GM19023 (cell line): ENCODE results near the gene PRPF40B.
A peak's percentile ranks its signal among the peaks of the same experiment; 100 is the strongest.

Source experiments
- ATAC-seq: cut with Tn5 transposase; IDR thresholded peaks from one replicate; pipeline ENCODE4 v1.9.1; 2021; ENCODE audit warnings: mild to moderate bottlenecking, moderate library complexity; ENCODE audit not compliant: unreplicated experiment

PRPF40B gene

DNA sequence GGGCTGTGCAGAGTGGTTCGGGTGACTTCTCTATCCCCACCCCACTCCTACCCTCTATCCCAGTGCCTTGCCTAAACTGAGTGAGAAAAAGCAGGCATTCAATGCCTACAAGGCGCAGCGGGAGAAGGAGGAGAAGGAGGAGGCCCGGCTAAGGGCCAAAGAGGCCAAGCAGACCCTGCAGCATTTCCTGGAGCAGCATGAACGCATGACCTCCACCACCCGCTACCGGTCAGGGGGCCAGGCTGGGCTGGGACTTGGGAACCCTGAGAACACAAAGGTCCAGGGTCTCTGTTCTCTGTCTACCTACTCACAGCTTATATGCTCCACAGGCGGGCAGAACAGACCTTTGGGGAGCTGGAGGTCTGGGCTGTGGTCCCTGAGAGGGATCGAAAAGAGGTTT lies 11.7 kb downstream of the PRPF40B start:
- ATAC-seq: no peak

DNA sequence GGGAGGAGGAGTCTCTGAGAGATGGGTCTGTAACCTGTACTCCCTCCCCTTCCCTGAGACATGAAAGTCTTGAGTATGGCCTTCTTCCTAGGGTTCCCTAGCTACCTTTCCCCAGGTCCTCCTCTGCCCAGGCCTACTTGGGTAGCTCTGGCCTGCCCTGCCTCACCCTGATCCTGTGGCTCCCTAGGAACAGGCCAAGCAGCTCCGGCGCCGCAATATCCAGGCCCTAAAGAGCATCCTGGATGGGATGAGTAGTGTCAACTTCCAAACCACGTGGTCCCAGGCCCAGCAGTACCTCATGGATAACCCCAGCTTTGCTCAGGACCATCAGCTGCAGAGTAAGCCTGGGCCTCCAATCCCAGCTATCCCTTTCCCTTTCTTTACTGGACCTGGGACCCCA lies 12.3 kb downstream of the PRPF40B start:
- ATAC-seq: no peak

DNA sequence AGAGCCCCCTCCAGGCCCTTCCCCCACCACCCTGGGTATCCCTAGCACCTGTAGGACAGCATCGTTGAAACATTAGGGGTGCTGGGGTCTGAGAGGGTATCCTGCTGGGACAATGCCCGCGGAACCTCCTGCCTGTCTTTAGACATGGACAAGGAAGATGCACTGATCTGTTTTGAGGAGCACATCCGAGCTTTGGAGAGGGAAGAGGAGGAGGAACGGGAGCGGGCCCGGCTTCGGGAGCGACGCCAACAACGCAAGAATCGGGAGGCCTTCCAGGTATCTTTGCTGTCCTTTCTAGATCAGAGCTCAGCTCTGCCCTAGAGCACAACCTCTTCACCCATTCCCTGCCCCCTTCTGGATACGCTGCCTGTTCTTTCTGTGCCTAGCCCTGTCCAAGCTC lies 13.2 kb downstream of the PRPF40B start:
- no peak for ATAC-seq

DNA sequence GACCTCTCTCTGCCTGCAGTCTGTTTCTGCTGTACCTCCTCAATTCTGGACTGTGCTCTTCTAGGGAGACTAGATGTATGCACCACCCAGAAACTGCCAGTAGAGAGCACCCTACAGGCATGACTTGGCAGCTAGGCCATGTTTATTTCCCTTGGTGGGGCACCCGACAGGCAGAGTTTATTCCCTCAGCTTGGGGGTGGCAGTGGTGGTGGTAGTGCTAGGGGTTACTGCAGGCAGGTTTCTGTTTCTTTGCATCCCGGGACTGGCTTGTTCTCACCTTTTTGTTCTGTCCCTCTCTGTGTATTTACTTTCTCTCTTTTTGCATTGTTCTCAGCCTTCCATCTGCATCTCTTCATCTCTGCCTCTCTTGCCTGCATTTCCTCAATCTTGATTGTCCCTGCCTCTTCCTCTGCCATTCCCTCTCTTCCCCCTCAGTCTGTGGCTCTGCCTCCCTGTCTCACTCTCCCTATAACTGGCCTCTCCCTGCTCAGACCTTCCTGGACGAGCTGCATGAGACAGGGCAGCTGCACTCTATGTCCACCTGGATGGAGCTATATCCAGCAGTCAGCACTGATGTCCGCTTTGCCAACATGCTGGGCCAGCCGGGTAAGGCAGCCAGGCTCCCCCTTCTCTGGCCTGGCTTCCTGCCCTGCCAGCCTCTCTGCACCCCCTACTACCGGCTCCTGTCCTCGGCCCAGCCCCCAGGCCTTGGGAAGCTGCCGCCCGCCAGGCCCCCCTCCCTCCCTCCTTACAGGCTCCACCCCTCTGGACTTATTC lies 13.8 kb downstream of the PRPF40B start:
- no peak for ATAC-seq

DNA sequence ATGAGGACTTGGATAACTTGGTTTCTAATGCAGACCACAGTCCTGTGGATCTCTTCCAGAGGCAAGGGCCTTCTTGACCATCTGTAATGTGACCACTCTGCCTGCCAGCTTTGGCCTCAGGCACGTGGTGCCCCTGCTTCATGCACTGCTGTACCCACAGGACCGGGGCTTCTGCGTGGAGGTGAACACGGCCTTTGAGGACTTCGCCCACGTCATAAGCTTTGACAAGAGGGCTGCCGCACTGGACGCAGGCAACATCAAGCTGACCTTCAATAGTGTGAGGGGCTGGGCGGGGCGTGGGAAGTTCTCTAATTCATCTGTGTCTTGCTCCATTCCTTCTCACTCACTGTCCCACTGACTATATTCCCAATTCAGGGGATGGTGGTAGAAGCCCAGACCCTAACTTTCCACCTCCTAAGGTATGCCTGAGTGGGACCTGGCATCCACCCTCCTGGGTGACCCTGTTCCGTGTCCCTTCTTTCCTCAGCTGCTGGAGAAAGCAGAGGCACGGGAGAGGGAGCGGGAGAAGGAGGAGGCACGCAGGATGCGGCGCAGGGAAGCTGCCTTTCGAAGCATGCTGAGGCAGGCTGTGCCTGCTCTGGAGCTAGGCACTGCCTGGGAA lies 18.5 kb downstream of the PRPF40B start:
- no peak for ATAC-seq

DNA sequence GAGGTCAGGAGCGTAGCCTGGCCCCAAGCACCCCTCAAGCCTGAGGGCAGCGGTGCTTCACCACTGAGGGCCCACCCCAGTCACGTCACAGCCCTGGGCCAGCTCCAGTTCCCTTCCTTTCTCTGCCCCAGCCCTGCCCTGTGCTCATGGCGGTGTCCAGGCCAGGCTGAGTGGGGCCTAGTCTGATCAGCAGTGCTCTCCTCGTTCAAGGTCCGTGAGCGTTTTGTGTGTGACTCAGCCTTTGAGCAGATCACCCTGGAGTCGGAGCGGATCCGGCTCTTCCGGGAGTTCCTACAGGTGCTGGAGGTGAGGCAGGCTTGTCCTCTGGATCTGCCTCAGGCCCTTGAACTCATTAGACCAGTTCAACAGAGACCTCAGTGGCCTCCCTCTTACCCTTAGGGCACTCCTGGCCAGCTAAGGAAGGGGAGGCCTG lies 19.0 kb downstream of the PRPF40B start:
- no peak for ATAC-seq

DNA sequence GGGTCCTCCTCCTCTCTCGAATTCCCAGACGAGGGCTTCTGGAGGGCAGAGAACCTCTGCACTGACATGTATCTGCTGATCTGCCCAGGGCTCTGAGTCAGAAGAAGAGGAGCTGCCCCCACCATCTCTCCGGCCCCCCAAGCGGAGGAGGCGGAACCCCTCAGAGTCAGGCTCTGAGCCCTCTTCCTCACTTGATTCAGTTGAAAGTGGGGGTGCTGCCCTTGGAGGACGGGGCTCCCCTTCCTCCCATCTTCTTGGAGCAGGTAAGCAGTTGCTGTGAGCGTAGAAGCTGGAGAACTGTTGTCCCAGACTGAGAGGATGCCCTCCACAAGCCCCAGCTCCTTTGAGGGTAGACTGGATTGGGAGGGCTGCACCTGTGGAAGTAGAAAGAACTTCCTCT lies 19.8 kb downstream of the PRPF40B start:
- ATAC-seq: no peak

DNA sequence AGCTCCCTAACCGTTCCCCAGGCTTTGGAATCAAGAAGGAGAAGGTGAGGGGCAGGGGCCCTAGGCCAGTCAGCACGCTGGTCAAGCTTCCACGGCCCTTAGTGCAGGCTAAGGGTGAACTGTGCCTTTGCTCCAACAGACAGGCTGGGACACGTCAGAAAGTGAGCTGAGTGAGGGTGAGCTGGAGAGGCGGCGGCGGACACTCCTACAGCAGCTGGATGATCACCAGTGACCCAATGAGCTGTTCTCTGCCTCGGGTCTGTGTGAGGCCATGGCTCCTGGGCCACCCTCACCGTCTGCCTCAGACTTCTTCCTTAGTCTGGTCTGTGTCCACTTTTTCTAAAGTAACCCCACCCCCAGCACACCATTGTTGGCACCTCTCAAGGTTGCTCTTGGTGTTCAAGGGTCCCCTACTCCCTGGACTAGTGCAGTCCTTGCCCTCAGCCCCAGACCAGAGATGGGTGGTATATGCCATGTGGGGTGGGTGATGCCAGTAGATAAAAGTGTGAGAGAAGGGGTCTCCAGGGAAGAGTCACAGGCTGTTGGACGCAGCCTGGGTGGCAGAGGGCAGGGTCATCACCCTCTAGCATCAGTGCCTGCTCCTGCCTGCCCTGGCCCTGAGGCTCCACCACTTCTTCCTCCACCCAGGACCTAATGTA lies 20.7 kb downstream of the PRPF40B start:
- no peak for ATAC-seq

DNA sequence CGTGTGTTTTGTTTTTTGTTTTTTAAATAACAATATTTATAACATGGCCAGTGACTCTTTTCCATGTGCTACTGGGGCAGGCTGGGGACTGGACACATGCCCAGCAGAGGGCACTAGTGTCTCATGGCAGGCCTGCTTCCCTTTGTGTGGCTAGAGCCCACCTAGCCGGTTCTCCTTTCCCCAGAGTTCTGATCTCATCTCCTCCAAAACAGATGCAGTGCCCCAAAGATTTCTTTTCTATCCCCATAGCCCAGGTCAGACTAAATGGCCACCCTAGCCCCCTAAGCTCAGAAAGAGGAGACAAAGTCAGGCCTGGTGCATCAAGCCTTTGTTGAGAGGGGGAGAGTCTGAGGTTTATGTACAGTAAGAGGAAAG lies 21.2 kb downstream of the PRPF40B start:
- ATAC-seq: peak; percentile 54

DNA sequence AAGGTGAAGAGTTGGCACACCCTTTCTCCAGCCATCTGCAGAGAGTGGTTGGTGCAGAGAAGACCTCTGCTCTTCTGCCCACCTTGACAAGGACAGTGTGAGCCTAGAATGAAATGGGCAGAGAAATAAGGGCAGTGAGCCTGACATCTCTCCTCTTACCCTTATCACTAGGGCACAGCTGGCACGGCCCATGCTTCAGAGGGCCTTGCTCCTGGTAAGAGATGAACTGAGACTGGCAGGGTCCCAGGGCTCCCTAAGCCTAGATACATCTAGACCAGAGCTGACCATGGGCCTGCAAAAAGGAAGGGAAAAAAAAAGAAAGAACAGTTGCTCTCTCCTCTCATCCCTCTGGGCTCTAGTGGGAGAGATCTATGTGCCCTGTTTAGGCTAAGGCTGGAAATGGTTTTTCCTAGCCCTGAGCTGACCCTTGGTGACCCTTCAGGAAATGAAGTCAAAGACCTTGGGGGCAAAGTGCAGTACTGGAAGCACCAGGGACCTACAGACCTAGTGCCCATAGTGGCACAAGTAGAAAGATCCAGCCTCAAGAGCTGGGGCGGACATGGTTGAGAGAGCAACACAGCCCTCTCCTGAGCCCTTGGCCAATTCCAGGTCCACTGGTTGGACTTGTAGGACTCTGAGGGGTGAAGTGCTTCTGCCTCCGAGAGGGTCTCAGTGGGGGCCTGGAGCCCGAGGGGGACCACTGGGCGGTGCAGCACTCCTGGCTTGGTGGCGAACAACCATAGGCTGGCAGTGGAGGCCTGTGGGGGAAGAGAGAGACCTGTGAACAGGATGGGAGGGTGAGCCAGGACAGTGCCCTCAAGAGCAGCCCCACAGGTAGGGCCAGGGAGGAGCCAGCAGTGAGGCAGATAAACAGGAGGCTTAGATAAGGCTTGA lies 22.0 kb downstream of the PRPF40B start:
- no peak for ATAC-seq

DNA sequence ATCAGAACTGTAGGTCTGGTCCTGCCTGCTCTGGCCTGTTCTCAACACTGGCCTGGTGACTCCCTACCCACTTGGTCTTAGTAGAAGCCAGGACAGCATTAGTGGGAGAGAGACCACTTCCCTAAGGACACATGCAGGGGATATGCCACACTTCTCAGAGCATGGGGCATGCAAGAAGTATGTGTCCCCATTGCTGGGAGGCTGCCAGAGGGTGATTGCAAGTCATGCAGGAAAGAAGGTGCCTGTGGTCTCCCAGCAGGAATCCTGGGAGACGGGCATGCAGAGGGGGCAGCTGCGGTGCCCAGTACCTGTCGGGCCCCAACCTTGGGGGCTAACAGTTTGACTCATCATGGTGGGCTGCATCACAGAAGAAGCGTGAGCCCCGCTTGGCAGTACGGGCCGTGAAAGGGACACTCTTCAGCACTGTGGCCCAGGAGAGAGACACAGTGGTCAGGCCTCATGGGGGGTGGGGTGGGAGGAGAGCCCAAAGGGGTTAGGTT lies 23.0 kb downstream of the PRPF40B start:
- no peak for ATAC-seq

DNA sequence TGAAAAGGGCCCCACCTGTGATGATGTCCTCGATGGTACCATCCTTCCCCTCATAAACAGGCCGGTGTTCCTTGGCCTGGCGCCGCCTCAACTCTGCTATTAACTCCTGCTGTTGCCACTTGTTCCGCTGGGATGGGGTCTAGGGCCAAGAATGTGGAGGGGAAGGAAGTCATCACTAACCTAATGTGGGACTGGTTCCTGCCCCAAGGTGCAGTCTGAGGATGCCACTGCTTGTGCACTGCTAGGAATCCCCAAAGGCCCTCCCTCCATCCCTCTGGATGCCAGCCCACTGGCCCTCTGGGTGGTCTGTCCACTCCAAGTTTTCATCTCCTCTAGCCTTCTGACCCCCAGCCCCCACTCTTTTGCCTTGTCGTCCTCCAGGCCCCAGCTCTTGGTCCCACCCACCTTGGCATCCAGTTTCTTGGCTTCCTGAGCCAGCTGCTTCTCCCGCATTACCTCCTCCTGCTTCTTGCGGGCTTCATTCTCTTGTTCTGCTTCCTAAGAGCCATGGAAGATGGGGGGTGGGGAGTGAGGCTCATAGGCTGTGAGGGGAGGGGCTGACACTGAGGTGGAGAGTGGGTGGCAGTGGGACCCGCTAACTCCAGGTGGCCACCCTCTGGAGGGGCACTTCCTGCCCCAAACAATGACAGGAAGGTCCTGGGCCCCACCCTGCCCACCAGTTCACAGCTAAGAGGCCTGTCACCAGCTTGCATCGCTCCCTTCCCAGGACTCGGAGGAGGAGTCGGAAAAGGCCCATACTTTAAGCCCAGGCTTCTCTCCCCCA lies 23.7 kb downstream of the PRPF40B start:
- ATAC-seq: no peak

DNA sequence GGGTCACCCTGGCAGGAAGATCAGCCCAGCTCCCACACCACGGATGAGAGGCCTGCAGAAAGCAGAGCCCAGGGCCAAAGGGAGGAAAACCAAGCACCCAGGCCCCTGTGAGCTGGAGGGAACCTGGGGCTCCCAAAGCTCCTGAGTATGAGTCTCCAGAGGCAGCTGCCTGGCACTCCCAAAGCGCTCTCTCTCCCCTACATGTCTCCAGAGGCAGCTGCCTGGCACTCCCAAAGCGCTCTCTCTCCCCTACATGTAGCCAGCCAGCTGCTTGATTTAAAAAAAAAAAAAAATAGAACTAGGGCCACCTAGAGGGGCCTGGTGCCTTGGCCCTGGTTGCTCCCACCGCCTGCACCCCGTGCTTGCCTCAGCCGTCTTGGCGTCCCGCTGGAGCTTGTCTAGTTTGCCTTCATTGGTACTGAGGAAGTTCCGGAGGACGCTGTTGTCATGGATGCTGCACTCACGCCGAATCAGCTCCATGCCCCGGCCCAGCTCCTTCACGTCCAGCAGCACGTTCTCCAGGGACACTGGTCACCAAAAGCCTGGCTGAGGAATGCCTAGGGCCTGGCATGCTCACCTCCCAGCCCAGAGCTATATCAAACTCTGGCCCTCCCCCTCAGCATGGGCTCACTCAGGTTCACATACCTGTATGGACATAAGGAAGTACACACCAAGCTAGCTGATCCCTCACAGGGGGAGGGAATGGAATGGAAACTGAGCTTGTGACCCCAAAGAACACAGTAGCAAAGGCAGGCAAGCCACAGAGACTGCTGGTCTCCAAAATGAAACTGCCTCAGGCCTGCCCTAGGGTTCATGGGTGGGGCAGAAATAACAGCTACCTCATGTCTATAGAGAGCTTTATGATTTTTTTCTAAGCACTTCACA lies 24.7 kb downstream of the PRPF40B start:
- no peak for ATAC-seq

DNA sequence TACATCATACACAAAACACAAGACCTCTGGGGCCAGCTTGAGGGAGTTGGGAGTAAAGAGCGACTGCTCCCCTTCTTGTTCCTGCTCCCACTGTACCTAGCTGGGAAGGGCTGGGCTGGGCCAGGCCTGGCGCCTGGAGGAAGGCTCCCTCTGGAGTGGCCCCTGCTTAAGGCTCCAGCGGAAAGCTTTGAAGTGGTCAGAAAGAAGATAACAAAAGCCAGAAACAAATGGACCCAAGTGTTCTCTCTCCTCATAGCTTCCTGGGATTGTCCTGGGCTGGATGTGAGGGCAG lies 25.3 kb downstream of the PRPF40B start:
- no peak for ATAC-seq

DNA sequence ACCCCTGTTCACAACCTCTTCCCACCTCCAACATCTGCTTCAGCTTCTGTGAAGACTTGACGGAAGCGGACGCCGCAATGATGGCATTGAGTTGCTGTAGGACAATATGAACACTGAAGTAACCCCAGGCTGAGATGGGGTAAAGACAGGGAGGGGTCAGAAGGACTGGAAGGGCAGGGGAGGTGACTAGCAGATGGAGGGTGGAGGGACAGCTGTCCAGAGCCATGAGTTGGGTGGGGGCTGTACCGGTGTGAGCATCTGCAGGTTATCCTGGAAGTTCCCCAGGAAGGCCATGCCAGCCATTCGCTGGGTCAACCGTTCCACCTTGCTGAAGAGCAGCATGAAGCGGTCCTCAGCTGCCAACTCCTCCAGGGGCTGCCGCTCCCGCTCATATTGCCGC lies 26.1 kb downstream of the PRPF40B start:
- no peak for ATAC-seq

DNA sequence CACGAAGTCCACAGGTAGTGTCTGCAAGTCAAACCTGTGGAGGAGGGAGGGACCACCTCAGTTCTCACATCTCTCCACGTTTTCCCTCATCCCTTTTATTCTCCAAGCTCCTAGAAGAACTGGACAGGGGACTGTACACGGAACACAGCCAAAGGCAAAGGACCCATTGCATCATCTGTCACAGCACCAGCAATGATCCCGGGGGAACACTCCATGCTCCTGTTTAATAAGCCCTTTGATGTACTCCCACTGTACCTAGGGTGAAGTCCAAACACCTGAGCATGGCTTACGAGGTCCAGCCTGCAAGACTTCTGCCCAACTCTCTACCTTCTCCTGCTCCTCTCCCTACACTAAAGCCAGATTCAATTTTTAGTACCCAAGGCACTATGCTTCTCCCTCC lies 26.5 kb downstream of the PRPF40B start:
- ATAC-seq: no peak

DNA sequence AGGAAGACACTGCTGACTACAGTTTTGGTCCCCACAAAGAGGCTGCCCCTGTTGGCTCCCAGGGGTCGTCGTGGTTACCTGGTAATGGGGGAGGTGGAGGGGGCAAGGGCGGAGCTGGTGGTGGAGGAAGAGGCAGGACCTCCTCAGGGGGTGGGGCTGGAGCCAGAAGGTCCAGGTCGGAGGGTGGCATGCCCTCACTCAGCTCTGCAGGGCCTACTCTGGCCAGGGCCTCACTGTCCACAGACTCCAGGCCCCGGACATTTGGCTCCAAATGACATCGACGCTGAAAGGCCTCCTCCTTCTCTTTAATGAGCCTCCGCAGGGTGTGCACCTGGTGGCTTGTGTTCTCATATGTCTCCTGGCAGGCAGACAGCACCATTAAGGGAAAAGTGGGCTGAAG lies 28.5 kb downstream of the PRPF40B start:
- ATAC-seq: no peak

DNA sequence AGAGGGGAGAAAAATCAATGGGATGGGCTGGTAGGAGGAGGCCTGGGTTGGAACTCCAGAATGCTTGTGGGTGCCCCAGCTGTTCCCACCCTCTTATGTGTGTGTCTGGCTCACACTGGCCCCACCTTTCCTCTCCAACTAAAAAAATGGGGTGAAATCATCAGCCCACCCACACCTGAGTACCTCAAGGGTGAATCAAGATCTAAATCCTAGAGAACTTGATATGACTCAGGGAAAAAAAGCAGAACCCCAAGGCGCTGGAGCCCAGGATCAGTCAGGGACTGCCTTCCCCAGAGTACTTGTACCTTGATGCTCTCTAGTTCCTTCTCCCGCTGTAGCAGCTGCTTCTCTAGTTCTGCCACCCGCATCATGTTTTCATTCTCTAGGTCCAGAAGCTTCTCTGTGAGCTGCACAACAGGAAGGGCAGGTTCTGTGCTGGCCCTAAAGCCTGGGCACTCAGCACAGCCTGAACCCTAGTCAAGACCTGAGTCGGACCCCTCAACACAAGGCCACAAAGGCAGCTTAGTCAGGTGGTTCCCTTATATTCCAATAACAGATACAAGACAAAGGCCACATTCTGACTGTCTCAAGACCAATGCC lies 29.7 kb downstream of the PRPF40B start:
- no peak for ATAC-seq

DNA sequence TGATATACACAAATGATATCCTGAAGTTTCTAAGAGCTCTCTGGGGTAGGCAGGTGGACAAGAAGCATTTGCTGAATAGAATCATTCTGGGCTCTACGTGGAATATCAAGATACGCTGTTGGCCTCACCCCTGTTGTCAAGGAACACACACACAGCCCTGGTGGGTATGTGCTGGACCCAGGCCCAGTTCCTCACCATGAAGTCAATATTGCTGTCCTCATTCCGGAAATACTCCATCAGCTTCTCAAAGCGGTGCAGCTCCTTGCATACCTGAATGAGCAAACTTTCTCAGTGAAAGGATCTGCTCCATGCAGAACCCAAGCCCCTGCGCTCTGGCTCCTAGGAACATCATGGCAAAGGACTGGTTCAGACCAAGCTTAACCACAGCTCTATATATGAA lies 31.4 kb downstream of the PRPF40B start:
- ATAC-seq: no peak
